Endothelial cell of umbilical vein (primary cell): ENCODE results near the gene TRPM1. TPM values are rescaled to one million over a fixed set of nuclear protein-coding genes. Genes with fewer than 3 reads are reported as not detected.

Experiments used
- BruUV-seq: library from RNA; stranded (reverse); fragments of 400-500 nt; replicated peaks from 2 replicates; lab custom pipeline; 2021; lab: Mats Ljungman, UMichigan
- CTCF ChIA-PET: fragments of 300-600, 350-600 bp; sonication (Branson Sonifier 250); formaldehyde crosslinking; loops from one replicate; lab custom pipeline; 2021; ENCODE audit warnings: antibody characterized with exemption, inconsistent platforms; lab: Charles Lee
- POLR2A ChIA-PET: fragments of 300-600, 350-600 bp; sonication (Branson Sonifier 250); formaldehyde crosslinking; loops from one replicate; lab custom pipeline; 2021; ENCODE audit warnings: antibody characterized with exemption, inconsistent platforms; lab: Charles Lee
- DNase-seq: peaks from one replicate; pipeline ENCODE4 v3.0.0-alpha.2; 2011; ENCODE audit warnings: low read depth, low spot score
- FAIRE-seq: peaks from 2 replicates; lab custom pipeline; 2011; peaks lifted over from hg19 to GRCh38; lab: Jason Lieb, UNC
- H2AFZ ChIP-seq: 2 replicates; pipeline ENCODE4 v1.6.0; 2012; ENCODE audit warnings: low read depth, low read length, control low read depth, inconsistent platforms
- H3K27ac ChIP-seq: 2 replicates; pipeline ENCODE4 v1.5.1; 2011; ENCODE audit warnings: low read depth, mild to moderate bottlenecking, control low read depth, low read length, moderate library complexity; ENCODE audit not compliant: insufficient read depth
- H3K27me3 ChIP-seq, 2 experiments: 2 replicates each; pipeline versions ENCODE4 v1.6.0 to v1.6.1; 2011; ENCODE audit warnings: low read length in 2 of 2, mixed read lengths in 1 of 2; ENCODE audit not compliant: control insufficient read depth in 2 of 2, insufficient read depth in 2 of 2
- H3K36me3 ChIP-seq, 2 experiments: 2 replicates in 1 of 2; 3 replicates in 1 of 2; pipeline ENCODE4 v1.5.1; 2011; ENCODE audit warnings: low read length in 2 of 2, mild to moderate bottlenecking in 1 of 2, moderate library complexity in 1 of 2; ENCODE audit not compliant: control insufficient read depth in 2 of 2, insufficient read depth in 2 of 2; ENCODE audit errors: extremely low read depth in 1 of 2
- H3K4me1 ChIP-seq: 3 replicates; pipeline ENCODE4 v1.5.1; 2011; ENCODE audit warnings: mild to moderate bottlenecking, low read length; ENCODE audit not compliant: control insufficient read depth, insufficient read depth; ENCODE audit errors: extremely low read depth
- H3K4me2 ChIP-seq: 2 replicates; pipeline ENCODE4 v1.6.1; 2011; ENCODE audit warnings: low read length, control low read depth, mixed read lengths; ENCODE audit not compliant: insufficient read depth
- H3K4me3 ChIP-seq, 3 experiments: fragments of 200-600 bp in 1 of 3; sonication (generic), shearing (Covaris generic) in 1 of 3; replicated peaks in 1 of 3; 2 replicates each; pipeline ENCODE4 v1.5.1; 2011 to 2016; ENCODE audit warnings: control low read depth in 3 of 3, low read length in 3 of 3, mild to moderate bottlenecking in 2 of 3, inconsistent platforms in 1 of 3, low read depth in 1 of 3, moderate library complexity in 1 of 3; ENCODE audit not compliant: insufficient read depth in 1 of 3
- H3K79me2 ChIP-seq: 2 replicates; pipeline ENCODE4 v1.6.0; 2012; ENCODE audit warnings: low read length, inconsistent platforms; ENCODE audit not compliant: control insufficient read depth, insufficient read depth
- H3K9ac ChIP-seq: replicated peaks from 2 replicates; pipeline ENCODE3; 2011; ENCODE audit warnings: low read length, control low read depth; ENCODE audit not compliant: insufficient read depth; ENCODE audit errors: extremely low read depth
- H3K9me1 ChIP-seq: replicated peaks from 3 replicates; pipeline ENCODE4 v1.6.0; 2011; ENCODE audit warnings: mild to moderate bottlenecking, low read length; ENCODE audit not compliant: control insufficient read depth, insufficient read depth; ENCODE audit errors: extremely low read depth
- H3K9me3 ChIP-seq: replicated peaks from 2 replicates; pipeline ENCODE4 v1.5.1; 2012; ENCODE audit warnings: low read length, inconsistent platforms; ENCODE audit not compliant: control insufficient read depth, insufficient read depth
- H4K20me1 ChIP-seq: replicated peaks from 2 replicates; pipeline ENCODE3; 2011; ENCODE audit warnings: mild to moderate bottlenecking, low read length; ENCODE audit not compliant: control insufficient read depth, insufficient read depth; ENCODE audit errors: extremely low read depth
- CTCF ChIP-seq, 2 donors: IDR thresholded peaks; 1 replicate in 1 of 2; 2 replicates in 1 of 2; pipeline ENCODE4 v1.5.1; 2011; ENCODE audit warnings: low read length in 2 of 2, mild to moderate bottlenecking in 2 of 2, moderate library complexity in 2 of 2, control low read depth in 1 of 2, inconsistent platforms in 1 of 2, low read depth in 1 of 2; ENCODE audit not compliant: insufficient read depth in 1 of 2; ENCODE audit errors: extremely low read depth in 1 of 2
- GATA2 ChIP-seq: IDR thresholded peaks from 2 replicates; pipeline ENCODE4 v1.7.0; 2011; ENCODE audit warnings: low read depth, mild to moderate bottlenecking, moderate library complexity, mixed read lengths, low read length; ENCODE audit not compliant: insufficient read length, insufficient read depth
- JUN ChIP-seq: IDR thresholded peaks from 2 replicates; pipeline ENCODE4 v1.6.1; 2011; ENCODE audit warnings: borderline replicate concordance, low read depth; ENCODE audit not compliant: insufficient read length, insufficient read depth
- MAX ChIP-seq: IDR thresholded peaks from 2 replicates; pipeline ENCODE4 v1.6.1; 2011; ENCODE audit not compliant: insufficient read depth, insufficient read length
- POLR2A ChIP-seq: IDR thresholded peaks from 2 replicates; pipeline ENCODE4 v1.6.1; 2012; ENCODE audit warnings: low read depth, mild to moderate bottlenecking, control low read depth, low read length
- POLR2AphosphoS5 ChIP-seq: IDR thresholded peaks from 2 replicates; pipeline ENCODE4 v1.6.1; 2012; ENCODE audit warnings: low read depth, mild to moderate bottlenecking, control low read depth, low read length, moderate library complexity; ENCODE audit not compliant: insufficient read depth
- dilution Hi-C: fragments of 300-500 bp; cut with MboI; formaldehyde crosslinking; loops from one replicate; pipeline ENCODE4 v1.15.0; 2019; ENCODE audit warnings: low sequenced_read_pairs; ENCODE audit not compliant: extremely low pct_ligation_motif_present
- intact Hi-C: fragments of 100-400 bp; cut with micrococcal nuclease; formaldehyde crosslinking; loops from one replicate; pipeline ENCODE4 v1.10.0; 2022
- polyA plus RNA-seq, 4 experiments: library from polyadenylated mRNA; depleted of rRNA in 3 of 4; stranded (reverse) in 3 of 4; unstranded in 1 of 4; fragments of >200 nt; gene quantifications; 2 replicates each; pipeline versions ENCODE4 v1.2.1 to v1.2.3, GENCODE V29; 2011 to 2012; ENCODE audit warnings: missing spikeins in 1 of 4
- total RNA-seq: library from RNA; stranded (reverse); gene quantifications from 2 replicates; pipeline ENCODE4 v1.2.3, GENCODE V29; 2021

Gene TRPM1
- total and polyA plus RNA-seq, 2 donors (not counting 3 experiments of a cell fraction or from before 2014, with no cell fraction given) = 0.19 TPM; not detected in 1

- no peak for FAIRE-seq
- ChIA-PET POLR2A (interaction anchor here (3.7 kb wide), 1 partner anchor 34 kb away, joined by 9 read pairs; the partner anchor contains the start of gene MTMR10), CTCF (interaction anchor here (0.7 kb wide), 1 partner anchor 35 kb away, joined by 3 read pairs; no protein-coding TSS in a partner anchor)
- H4K20me1 ChIP-seq = no peaks in the 10 kb centered on the region
- peaks cover 44% of the 10 kb centered on the region for H3K4me1 ChIP-seq
- H3K36me3 ChIP-seq = no peaks in the 10 kb centered on the region
- intact Hi-C loops = no loop called here
- dilution Hi-C loops = no loop called here
- no peak overlapping the region for H2AFZ ChIP-seq
- H3K9ac ChIP-seq = no peak overlapping the region
- no peaks in the 10 kb centered on the region for H3K79me2 ChIP-seq
- no peak overlapping the region for H3K4me3 ChIP-seq
- no peak overlapping the region for H3K4me2 ChIP-seq
- H3K9me3 ChIP-seq = no peaks in the 10 kb centered on the region
- DNase-seq = no peak
- peak overlapping the region; percentile 100 for H3K27ac ChIP-seq
- no peaks in the 10 kb centered on the region for H3K27me3 ChIP-seq
- TF ChIP-seq MAX (no peak), POLR2AphosphoS5 (no peak)
- no TSS peak for BruUV-seq
- no peaks in the 10 kb centered on the region for H3K9me1 ChIP-seq
These were observed 75.5 kb downstream of the TRPM1 start for GRCh38 chr15:31025996-31026395.

- no peaks in the 10 kb centered on the region for H3K9me3 ChIP-seq
- CTCF ChIA-PET = interaction anchor here (1.7 to 2.9 kb wide), 5 partner anchors 9 to 104 kb away, joined by 5 to 13 read pairs (median 11); partner anchors contain the start of gene MTMR10
These were observed 76.5 kb downstream of the TRPM1 start for GRCh38 chr15:31024979-31025378.

More at GRCh38 chr15:31024979-31025378, 76.5 kb downstream of the TRPM1 start:
- TF ChIP-seq GATA2 (peak; percentile 80), JUN (no peak), POLR2A (no peak), CTCF (IDR thresholded peaks at IDR 0.05; ENCODE audit: extremely low read depth in 1 of 2, insufficient read depth in 1 of 2, low read depth in 1 of 2, low read length in 2 of 2) (no peak)
- Histone ChIP-seq H3K4me1 (peaks cover 43% of the 10 kb centered on the region), H3K79me2 (no peaks in the 10 kb centered on the region), H3K27me3 (no peaks in the 10 kb centered on the region), H3K4me2 (peak overlapping the region; percentile 58), H3K27ac (peak overlapping the region; percentile 100), H3K9ac (peak overlapping the region; percentile 80), H4K20me1 (no peaks in the 10 kb centered on the region), H2AFZ (peak overlapping the region; percentile 80), H3K9me1 (no peaks in the 10 kb centered on the region), H3K36me3 (no peaks in the 10 kb centered on the region), H3K4me3 (no peak overlapping the region)
- FAIRE-seq (no peak), DNase-seq (peak; percentile 43)
- intact Hi-C loops = loop anchor here (5.0 kb wide), 1 partner anchor 57 kb away; no protein-coding TSS in a partner anchor
- BruUV-seq = no TSS peak
- POLR2A ChIA-PET = interaction anchor here (1.2 to 3.7 kb wide), 3 partner anchors 8 to 104 kb away, joined by 3 to 9 read pairs (median 3); partner anchors contain the start of gene MTMR10
- dilution Hi-C loops = no loop called here
